GM18499 (cell line): ENCODE results near the gene C2CD4D.

Experiments
- ATAC-seq: cut with Tn5 transposase; IDR thresholded peaks from one replicate; pipeline ENCODE4 v1.9.1; 2021; ENCODE audit warnings: moderate number of reproducible peaks; ENCODE audit not compliant: insufficient read depth, unreplicated experiment

The C2CD4D gene

DNA sequence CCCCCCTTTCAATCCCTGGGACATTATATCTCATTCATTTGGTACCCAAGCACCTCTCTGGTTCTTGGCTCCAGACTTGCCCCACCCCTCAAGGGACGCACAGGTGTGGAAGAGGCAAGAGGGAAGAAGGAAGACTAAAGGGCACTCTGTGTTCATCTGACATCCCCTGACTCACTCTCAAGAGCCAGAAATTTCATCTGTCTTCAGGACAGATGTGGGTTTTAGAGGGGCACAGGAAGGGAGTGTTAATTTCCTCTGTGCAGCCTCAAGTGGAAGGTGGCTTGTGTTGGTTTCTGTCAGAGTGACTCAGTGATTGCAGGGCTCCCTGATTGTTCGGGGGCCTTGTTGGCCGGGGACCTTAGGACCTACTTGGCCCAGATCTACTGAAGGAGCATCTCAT lies 2.4 kb downstream of the C2CD4D start:
- no peak for ATAC-seq

DNA sequence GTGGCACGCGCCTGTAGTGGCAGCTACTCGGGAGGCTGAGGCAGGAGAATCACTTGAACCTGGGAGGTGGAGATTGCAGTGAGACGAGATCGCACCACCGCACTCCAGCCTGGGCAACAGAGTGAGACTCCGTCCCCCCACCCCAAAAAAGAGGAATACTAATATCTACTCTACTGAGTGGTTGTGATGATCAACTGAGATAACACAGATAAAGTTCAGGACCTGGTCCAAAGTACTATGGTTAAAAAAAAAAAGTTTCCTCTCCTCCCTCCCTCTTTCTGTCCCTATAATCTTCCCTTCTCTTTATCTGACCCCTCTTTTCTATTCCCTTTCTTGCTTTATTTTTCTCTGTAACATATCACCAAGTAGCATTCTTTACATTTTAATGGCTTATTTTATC lies 4.0 kb downstream of the C2CD4D start:
- ATAC-seq, result no peak

DNA sequence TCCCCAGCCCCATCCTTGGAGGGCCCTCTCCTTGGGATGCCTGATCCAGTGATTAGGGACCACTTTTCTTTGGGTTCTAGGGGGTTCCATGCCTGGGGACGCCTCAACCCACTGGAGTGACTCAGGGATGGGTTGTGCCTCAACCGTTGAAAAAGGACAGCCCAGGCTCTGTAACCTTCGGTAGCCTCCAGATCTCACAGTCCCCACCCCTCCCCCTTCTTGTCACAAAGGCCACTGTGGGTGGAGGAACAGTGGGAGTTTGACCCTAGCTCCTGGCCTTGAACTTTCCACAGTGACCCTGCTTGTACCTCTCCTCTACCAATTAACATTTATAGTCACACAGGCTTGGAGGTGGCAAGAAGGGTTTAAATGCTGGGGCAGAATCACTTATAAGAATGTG lies 5.4 kb downstream of the C2CD4D start:
- no peak for ATAC-seq

DNA sequence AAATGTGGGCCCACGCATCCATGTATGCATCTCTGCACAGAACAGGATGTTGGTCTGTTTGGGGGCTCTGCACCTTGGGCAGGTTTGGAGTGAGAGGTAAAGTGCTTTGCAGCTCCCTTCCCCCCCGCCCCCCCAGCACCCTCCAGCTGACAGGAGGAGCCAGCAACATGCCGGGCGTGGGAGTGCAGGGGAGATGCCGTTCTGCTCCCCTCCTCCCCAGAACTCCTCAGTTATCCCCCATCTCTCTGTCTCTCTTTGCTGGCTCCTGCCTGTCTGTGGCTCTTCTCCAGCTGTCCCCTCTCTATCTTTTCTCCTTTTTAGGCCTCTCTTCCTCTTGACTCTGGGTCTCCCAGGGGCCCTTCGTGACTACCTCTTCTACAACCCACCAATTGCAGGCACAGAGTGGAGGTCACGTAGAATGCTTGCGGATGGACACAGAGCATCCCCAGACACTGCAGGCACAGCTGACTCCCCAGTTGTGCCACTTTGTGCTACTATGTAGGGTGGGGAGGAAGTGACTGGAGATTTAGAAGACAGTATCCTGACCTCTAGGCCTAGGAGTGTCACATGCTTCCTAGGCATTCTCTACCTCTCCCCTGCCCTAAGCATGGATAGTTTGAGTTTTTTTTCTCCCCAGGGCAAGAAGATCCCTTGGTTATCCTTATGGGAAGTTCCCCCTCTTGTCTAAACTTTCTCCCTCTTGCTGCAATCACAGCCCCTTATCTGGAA lies 6.3 kb downstream of the C2CD4D start:
- ATAC-seq, result no peak

DNA sequence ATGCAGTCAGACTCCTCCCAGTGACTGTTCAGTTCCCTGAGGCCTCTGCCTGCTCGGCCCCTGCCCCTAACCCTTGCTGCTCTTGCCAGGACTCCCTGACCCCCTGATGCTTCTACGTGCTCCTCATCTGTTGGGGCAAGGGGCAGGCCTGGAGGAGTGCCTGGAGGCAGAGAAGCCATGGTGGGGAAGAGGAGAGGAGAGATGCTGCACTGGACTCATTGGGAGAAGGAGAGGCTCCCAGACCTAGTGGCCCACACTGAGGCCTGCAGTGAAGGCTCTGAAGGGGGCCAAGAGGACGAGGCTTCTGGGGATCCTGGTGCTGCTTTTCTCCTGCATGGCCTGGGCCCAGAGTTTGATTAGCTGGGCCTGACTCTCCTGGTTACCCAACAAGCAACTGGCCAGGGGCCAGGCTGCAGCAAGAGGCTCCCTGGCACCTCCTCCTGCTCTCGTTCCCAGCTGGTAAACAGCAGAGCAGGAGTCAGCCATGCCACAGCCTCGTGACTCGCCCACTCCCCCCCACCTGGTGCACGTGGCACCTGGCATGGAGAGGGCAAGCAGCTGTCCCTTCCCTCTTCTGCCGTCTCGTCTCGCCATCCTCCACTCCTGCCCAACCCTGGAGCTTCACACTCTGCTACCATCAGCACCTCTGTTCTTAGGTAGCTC lies 7.2 kb downstream of the C2CD4D start:
- ATAC-seq, result no peak

DNA sequence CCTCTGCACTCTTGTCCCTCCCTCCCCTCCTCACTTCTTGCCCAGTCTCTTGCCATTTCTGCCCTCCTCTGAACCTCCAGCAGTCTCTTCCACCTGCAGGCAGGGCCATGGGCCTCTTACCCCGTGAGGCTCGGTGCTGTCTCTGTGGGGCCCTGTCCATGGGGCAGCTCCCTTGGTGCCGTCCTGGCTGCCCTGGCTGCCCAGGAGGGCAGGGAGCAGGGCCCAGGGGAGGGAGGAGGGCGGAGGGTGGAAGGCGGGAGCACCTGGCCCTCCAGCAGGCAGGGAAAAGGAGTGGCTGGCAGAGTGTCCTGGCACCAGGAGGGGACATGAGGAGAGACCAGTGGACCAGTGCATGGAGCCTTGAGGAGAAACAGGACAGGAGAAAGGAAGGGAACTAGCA lies 8.0 kb downstream of the C2CD4D start, which contains the start of gene RORC:
RORC (minus strand) TSS at position 198 of the 400 bp plus-strand sequence; CDS start at position 160, 38 bp downstream.
- no peak for ATAC-seq

DNA sequence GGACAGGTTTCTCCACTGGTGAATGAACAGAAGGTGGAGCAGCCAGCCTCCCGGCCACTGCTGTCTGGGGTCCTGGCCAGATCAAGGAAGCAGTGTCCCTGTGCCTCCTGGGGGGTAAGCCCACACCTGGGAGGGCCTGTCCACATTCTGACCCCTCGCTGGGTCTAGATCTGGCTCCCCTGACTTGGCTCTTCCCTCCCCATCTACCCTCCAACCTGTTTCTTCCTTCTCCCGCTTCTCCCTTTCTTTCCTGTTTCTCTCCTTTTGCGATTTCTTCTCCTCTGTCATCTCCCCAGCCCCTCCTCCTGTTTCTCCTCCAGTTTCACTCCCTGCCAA lies 8.4 kb downstream of the C2CD4D start:
- no peak for ATAC-seq

DNA sequence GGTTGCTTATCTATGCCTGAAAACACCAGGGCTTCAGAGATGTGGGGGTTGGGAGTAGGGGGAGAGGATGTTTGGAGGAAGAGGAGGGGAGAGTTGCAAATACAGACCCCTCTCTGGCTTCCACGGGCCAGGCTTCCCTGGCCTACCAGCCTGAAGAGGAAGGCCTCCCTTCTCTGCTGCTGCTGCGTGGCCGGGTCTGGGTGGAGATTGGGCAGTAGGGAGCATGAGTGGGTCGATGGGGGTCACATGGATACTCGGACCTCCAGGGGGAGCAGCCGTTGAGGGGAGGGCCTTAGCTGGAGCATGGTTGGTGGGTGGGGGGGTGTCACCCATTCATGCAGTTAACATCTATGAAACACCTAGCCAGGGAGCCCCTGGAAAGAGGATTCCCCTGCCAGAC lies 9.6 kb downstream of the C2CD4D start:
- ATAC-seq, result no peak

DNA sequence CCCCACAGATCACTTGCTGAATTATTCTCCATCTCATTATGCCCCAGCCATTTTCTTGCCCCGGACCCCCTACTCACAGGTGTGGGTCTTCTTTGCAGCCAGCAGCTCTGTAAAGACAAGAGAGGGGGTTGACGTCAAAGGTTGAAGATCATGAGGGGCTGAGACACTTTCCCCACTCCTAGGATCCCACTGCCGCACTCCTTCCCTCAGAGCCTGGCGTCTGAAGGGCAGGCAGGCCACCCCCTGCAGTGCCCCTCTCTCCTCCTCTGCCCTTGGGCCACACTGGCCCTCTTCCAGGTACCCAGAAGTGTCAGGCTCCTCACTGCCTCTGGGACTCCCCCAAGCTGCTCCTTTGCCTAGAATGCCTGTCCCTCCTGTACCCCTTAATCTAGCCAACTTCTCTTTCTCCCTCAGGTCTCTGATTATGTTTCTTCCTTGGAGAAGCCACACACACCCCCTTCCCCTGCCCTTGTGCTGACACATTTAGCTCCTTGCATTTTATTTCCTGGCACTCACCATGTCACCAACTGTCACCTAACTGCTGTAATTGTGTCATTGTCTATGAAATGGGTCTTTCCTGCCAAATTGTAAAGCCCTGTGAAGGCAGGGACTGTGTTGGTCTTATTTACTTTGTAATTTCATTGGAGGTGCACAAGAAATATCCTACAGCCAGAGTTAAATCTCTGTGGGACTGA lies 10.1 kb downstream of the C2CD4D start:
- ATAC-seq, result no peak

DNA sequence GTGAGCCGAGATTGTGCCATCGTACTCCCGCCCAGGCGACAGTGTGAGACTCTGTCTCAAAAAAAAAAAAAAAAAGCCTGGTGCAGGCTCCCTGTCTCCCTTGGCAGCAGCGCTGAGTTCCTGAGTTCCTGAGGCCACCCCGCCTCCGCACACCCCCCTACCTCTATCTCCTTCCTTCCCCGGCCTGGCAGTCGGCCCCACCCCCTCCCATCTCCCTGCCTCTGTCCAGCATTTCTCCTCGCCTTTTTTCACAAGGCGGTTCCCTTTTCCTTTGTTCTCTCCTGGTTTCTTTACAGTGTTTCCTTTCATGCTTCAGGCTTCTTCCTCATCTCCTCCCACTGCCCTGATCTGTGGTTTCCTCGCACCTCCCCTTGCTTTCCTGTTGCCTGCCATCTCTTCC lies 10.7 kb downstream of the C2CD4D start:
- ATAC-seq, result no peak

DNA sequence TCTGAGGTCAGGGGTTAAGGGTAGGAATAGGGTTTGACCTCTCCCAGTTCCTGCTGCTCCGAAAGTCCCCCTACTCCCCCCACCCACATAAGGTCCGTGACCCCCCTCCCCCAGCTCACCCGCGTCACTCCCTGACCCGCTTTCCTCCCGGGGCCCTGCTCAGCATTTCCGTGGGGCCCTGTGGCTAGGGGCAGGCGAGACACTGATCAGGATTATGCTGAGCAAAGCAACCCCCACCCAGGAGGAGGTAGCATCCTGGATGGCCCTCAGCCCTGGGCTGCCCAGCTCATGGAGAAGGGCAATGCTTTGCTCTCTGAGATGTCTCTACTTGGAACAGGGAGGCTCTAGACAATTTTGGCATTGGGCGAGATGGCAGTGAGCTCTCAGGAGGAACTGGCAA lies 11.8 kb downstream of the C2CD4D start:
- no peak for ATAC-seq

DNA sequence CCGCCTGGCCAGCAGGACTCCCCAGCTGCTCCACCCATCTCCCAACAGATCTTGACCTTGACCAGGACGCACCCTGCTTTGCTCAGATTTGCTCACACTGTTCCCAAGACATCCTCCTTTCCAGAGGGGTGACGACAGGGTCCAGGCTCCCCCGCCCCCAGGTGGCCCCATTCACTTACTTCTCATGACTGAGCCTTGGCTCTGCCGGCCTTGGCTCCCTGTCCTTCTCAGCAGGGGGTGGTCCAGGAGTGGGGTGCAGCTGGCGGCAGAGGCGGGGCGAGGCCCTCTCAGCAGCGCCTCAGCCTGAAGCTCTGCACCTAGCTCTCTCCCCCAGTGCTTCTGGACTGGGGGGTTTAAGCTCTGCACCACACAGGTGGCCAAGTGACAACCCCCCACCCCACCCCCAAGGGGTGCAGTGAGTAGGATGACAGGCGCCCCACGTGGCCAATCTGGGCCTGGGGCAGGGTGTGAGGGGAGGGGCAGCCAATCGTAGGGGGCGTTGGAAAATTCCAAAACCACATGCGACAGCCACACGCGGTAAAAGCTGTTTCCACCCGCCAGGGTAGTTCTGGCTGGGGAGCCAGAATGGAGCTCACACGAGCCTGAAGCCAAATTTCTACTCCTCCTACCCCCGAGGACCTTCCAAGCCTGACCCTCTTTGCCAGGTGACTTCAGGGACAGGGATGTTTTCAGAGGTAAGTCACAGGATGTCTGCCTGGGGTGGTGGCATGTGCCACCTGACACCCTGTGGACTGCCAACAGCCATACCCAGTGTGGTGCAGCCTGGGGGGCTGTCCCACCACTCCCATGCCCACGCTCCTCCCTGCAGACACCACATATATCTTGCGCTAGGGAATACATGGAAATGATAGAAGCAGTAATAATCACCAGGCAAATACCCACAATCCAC lies 13.6 kb downstream of the C2CD4D start:
- no peak for ATAC-seq

DNA sequence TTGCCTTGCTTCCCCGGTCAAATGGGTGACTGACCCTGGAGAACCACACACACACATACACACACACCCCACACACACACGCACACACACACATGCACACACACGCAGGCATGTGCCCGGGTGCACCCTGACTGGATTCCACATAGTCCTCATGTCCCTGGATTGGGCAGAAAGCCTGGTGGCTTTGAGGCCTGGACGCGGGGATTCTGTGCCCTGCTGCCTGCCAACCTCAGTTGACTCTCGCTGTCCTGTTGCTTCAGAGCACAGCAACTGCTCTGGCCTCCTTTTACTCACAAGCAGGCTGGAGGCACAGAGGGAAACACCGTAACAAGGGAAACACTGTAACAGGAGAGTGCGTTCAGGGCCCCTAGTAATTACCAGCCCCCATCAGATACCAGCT lies 14.4 kb downstream of the C2CD4D start:
- no peak for ATAC-seq

DNA sequence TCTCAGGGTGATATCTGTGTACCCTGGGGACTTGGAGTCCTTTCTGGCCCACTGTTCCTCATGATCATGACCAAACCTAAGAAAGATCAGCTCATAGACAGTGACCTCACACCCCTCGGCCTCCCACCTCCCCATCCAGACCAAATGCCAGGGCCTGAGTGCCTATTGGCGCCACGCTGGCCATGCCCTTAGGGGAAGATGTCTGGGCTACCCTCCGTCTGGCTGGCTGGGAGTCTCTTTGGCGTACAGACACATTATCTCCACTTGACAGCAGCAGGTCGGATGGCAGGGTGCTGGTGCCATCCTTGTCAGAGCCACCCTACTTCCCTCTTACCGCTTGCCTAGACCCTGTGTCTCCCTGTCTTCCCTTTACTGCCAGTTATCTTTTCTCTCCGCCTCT lies 16.4 kb downstream of the C2CD4D start:
- ATAC-seq, result no peak

DNA sequence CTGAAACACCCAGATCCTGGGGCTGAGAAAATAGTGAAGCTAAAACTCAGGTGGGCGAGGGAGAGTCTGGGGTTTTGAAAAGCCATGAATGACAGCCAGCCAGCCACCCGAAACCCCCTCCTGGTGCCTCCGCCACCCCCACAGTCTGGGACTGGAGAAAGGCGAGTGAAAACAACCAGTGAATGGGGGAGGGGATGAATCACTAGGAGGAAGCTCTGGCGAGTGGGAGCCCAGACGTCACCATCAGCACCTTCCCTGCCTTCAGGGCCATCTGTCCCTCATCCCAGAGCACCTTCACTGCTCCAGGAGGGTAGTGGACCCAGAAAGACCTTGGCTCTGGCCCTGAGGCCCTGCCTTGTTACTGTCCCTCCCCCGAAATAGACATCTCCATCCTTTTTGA lies 17.2 kb downstream of the C2CD4D start:
- ATAC-seq, result no peak

DNA sequence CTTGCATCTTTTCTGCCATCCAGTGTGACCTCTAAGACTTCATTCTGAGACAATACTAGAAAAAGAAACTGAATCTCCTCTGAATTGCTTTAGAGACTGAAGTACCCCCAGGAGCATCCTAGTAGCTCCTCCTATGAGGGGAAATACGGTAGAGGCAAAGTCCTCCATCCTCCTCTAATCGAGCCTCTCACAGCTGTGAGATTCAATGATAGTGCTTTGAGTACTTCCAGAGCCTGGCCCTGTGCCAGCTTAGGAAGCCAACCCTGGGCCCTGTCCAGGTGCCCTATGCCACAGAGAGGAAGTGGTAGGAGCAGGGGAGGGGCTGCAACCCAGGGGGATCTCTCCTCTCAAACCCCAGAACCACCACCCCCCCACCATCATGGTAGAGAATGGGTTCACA lies 18.7 kb downstream of the C2CD4D start:
- no peak for ATAC-seq

DNA sequence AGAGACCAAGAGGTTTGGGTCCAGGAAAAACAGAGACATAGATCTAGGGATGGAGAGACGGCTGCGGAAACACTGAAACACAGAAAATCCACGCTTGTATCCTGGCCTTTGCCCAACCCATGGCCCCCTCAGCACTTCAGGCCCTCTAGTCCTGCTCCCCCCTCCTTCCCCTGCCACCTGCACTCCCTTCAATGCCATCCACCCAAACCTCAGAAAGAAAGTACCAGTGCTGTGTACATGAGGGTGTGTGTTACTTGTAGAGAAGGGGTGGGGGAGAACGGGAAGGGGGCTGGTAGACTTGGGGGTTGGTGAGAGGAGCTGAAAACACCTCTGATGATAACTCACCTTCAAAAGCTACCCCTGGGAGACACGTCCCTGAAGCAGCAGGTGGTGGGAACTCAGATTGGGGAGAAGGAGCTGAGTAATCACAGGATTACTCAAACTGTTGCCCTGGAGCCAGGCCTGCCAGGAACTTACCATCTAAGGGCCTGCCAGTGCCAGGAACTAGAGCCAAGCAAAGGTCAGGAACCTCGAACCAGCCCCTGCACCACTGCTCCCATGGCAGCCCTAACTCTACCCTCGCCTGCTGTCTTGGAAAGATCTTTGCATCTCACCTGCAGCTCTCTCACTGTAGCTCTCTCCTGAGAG lies 19.5 kb downstream of the C2CD4D start:
- no peak for ATAC-seq

DNA sequence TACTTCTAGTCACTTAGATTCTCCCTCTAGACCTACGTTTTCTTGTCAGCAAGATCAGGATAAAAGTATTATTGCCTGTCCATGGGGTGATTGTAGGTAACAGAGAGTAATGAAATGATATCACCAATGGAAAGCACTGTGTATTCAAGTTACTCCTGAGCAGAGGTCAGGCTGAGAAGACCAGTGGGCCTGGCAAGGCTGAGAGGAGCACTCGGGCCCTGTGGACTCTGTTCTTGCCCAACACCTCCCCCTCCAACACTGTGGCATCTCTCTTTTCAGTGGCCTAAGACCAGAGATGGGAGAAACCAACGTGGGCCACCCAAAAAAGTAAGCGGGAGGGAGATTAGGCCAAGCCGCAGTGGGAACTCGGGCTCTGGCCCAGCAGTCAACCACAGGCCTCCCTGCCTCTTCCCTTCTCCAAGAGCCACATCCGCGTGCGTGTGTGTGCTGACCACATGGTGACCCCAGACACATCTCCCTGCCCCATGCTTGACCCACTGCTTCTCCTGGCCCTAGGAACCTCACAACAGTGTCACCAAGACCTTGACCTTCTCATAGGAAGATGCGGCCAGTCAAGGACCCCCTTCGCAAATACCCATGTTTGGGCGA lies 20.3 kb downstream of the C2CD4D start:
- ATAC-seq, result no peak

DNA sequence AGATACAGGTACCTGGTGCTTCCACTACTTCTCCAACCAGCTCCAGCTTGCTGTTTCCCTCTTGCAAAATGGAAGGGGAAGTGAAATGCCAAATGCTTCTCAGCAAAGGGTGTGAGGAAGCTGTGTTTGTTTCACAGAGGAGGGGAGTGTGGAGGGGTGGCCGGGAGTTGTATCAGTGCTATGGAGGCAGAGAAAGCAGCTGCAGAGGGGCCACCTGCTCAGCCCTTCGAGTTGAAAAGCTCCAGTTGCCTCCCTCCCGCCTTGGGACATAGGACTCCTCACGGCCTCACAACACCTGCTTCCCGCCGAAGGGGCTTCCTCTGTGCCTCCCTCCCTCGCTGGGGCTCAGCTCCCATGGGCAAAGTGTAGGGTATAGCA lies 22.3 kb downstream of the C2CD4D start:
- ATAC-seq, result no peak
